ENCODE measurements around the gene EIF5B. TPM values are rescaled to one million over a fixed set of nuclear protein-coding genes. Genes with fewer than 3 reads are reported as not detected.

The EIF5B gene
- total and polyA plus RNA-seq, 4 donors = 22.9 to 36.2 (median 31.7) TPM

DNA sequence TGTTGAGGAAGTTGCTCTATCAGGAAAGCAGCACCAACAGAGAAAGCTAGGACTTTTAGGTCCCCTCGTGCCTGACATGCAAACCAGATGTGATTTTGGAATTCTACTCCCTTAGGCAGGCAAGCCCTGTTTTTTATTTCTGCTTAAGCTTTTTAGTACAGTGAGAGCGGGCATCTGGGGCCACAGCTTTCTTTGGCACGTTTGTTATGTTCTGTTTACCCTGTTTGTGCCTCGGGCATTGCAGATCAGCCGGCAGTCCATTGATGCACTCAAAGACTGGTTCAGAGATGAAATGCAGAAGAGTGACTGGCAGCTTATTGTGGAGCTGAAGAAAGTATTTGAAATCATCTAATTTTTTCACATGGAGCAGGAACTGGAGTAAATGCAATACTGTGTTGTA, 61.9 kb downstream of the EIF5B start:
- ATAC-seq (ENCODE audit: insufficient read depth, low FRiP score) = no peak
- H3K27ac ChIP-seq (ENCODE audit: low read depth in 1 of 2, low read length in 1 of 2) = peak overlapping the region in 1 of 2 donors; percentile 86
- H3K9ac ChIP-seq (ENCODE audit: insufficient read depth in 1 of 2, low read length in 2 of 2) = no peak overlapping the region
- H3K4me3 ChIP-seq = no peak overlapping the region
- 85 to 89% methylated on average over 5 of the region's 5 CpGs for WGBS, 2 donors
- no peaks in the 10 kb centered on the region for H3K9me3 ChIP-seq (ENCODE audit: control insufficient read depth in 4 of 4, insufficient read depth in 3 of 4, low read length in 3 of 4)
- DNase-seq = no peak
- H3K27me3 ChIP-seq (ENCODE audit: control insufficient read depth in 3 of 3, insufficient read depth in 3 of 3, low read length in 2 of 3) = no peaks in the 10 kb centered on the region
- peaks cover 0 to 10% (median 0%) of the 10 kb centered on the region in 5 donors for H3K4me1 ChIP-seq (ENCODE audit: control insufficient read depth in 5 of 5, insufficient read depth in 5 of 5, low read length in 5 of 5)
- no peak for TF ChIP-seq CTCF (IDR thresholded peaks at IDR 0.05; ENCODE audit: control extremely low read depth, extremely low read depth)
- peaks cover 41 to 74% (median 49%) of the 10 kb centered on the region in 4 donors for H3K36me3 ChIP-seq (ENCODE audit: control insufficient read depth in 4 of 4, insufficient read depth in 4 of 4, low read length in 4 of 4)

DNA sequence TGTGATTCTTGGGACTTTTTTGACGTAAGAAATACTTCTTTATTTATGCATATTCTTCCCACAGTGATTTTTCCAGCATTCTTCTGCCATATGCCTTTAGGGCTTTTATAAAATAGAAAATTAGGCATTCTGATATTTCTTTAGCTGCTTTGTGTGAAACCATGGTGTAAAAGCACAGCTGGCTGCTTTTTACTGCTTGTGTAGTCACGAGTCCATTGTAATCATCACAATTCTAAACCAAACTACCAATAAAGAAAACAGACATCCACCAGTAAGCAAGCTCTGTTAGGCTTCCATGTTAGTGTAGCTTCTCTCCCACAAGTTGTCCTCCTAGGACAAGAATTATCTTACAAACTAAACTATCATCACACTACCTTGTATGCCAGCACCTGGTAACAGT, 62.6 kb downstream of the EIF5B start:
- 94 to 97% methylated on average over 2 of the region's 2 CpGs for WGBS, 2 donors
- peak overlapping the region in 1 of 2 donors; percentile 86 for H3K27ac ChIP-seq (ENCODE audit: low read depth in 1 of 2, low read length in 1 of 2)
- H3K4me3 ChIP-seq = no peak overlapping the region
- DNase-seq (no peak), ATAC-seq (ENCODE audit: insufficient read depth, low FRiP score) (no peak)
- TF ChIP-seq CTCF (IDR thresholded peaks at IDR 0.05; ENCODE audit: control extremely low read depth, extremely low read depth) = no peak
- no peaks in the 10 kb centered on the region for H3K9me3 ChIP-seq (ENCODE audit: control insufficient read depth in 4 of 4, insufficient read depth in 3 of 4, low read length in 3 of 4)
- peaks cover 0 to 10% (median 0%) of the 10 kb centered on the region in 5 donors for H3K4me1 ChIP-seq (ENCODE audit: control insufficient read depth in 5 of 5, insufficient read depth in 5 of 5, low read length in 5 of 5)
- no peak overlapping the region for H3K9ac ChIP-seq (ENCODE audit: insufficient read depth in 1 of 2, low read length in 2 of 2)
- peaks cover 42 to 76% (median 49%) of the 10 kb centered on the region in 4 donors for H3K36me3 ChIP-seq (ENCODE audit: control insufficient read depth in 4 of 4, insufficient read depth in 4 of 4, low read length in 4 of 4)
- H3K27me3 ChIP-seq (ENCODE audit: control insufficient read depth in 3 of 3, insufficient read depth in 3 of 3, low read length in 2 of 3) = no peaks in the 10 kb centered on the region

GRCh38 chr2:99401841-99402240, 64.7 kb downstream of the EIF5B start:
- no peak for ATAC-seq (ENCODE audit: insufficient read depth, low FRiP score)
- DNase-seq = no peak
- WGBS, 2 donors = 76 to 84% methylated on average over 4 of the region's 4 CpGs

More at GRCh38 chr2:99401841-99402240, 64.7 kb downstream of the EIF5B start:
- TF ChIP-seq CTCF (IDR thresholded peaks at IDR 0.05; ENCODE audit: control extremely low read depth, extremely low read depth) = no peak
- Histone ChIP-seq H3K27ac (ENCODE audit: low read depth in 1 of 2, low read length in 1 of 2) (no peak overlapping the region), H3K4me3 (no peak overlapping the region), H3K4me1 (ENCODE audit: control insufficient read depth in 5 of 5, insufficient read depth in 5 of 5, low read length in 5 of 5) (peaks cover 0 to 10% (median 0%) of the 10 kb centered on the region in 5 donors), H3K27me3 (ENCODE audit: control insufficient read depth in 3 of 3, insufficient read depth in 3 of 3, low read length in 2 of 3) (no peaks in the 10 kb centered on the region), H3K36me3 (ENCODE audit: control insufficient read depth in 4 of 4, insufficient read depth in 4 of 4, low read length in 4 of 4) (peaks cover 42 to 76% (median 51%) of the 10 kb centered on the region in 4 donors), H3K9ac (ENCODE audit: insufficient read depth in 1 of 2, low read length in 2 of 2) (no peak overlapping the region), H3K9me3 (ENCODE audit: control insufficient read depth in 4 of 4, insufficient read depth in 3 of 4, low read length in 3 of 4) (no peaks in the 10 kb centered on the region)
